Esophagus muscularis mucosa (tissue), 4 donors: ENCODE data around the gene PCA3. TPM values are rescaled to one million over a fixed set of nuclear protein-coding genes. Genes with fewer than 3 reads are reported as not detected.

Source experiments
- DNase-seq: peaks from one replicate; pipeline ENCODE4 v3.0.0-alpha.2; 2017; ENCODE audit errors: extremely low spot score
- H3K27ac ChIP-seq, 4 donors: fragments of 200-600 bp; sonication (generic); replicated peaks in 1 of 4; 1 replicate in 3 of 4; 2 replicates in 1 of 4; pipeline ENCODE4 v1.5.1; 2016 to 2019; ENCODE audit warnings: mild to moderate bottlenecking in 1 of 4
- H3K27me3 ChIP-seq, 4 donors: fragments of 200-600 bp; sonication (generic); one replicate each; pipeline versions ENCODE4 v1.5.1 to v1.6.0; 2016 to 2019
- H3K36me3 ChIP-seq, 4 donors: fragments of 200-600 bp; sonication (generic); one replicate each; pipeline ENCODE4 v1.5.1; 2016 to 2019
- H3K4me1 ChIP-seq, 4 donors: fragments of 200-600 bp; sonication (generic); one replicate each; pipeline ENCODE4 v1.5.1; 2016 to 2019
- H3K4me3 ChIP-seq, 4 donors: fragments of 200-600 bp; sonication (generic); 1 replicate in 2 of 4; 2 replicates in 2 of 4; pipeline ENCODE4 v1.5.1; 2016 to 2019; ENCODE audit warnings: mild to moderate bottlenecking in 4 of 4, moderate library complexity in 1 of 4
- H3K9me3 ChIP-seq, 4 donors: fragments of 200-600 bp; sonication (generic); 1 replicate in 3 of 4; 2 replicates in 1 of 4; pipeline ENCODE4 v1.5.1; 2016 to 2019
- EP300 ChIP-seq: sonication (generic); formaldehyde crosslinking; IDR thresholded peaks from one replicate; pipeline ENCODE4 v1.6.1; 2017; ENCODE audit warnings: antibody characterized with exemption
- POLR2A ChIP-seq: fragments of 450-650 bp; IDR thresholded peaks from one replicate; pipeline ENCODE4 v1.6.1; 2017; ENCODE audit warnings: antibody characterized with exemption, moderate library complexity, mild to moderate bottlenecking, low read depth
- POLR2AphosphoS5 ChIP-seq, 2 donors: sonication (generic); formaldehyde crosslinking; IDR thresholded peaks; one replicate each; pipeline ENCODE4 v1.6.1; 2017; ENCODE audit warnings: antibody characterized with exemption in 2 of 2
- WGBS: methylation state at CpG from one replicate; pipeline ENCODE4 v1.1.5; 2018; 5-methylcytosine and 5-hydroxymethylcytosine counted together
- intact Hi-C: fragments of 100-400 bp; cut with DNase I; formaldehyde crosslinking; loops from one replicate; pipeline ENCODE4 v1.15.1; 2023
- total RNA-seq, 4 donors: library from RNA; depleted of rRNA; stranded (reverse); fragments of >200 nt; gene quantifications; one replicate each; pipeline versions ENCODE4 v1.1.0 to v1.2.1, GENCODE V29; 2016
- TF ChIP-seq, protein P1 (sequence below), 3 experiments: fragments of 200-600 bp in 2 of 3; fragments of 450-650 bp in 1 of 3; sonication (generic) in 2 of 3; IDR thresholded peaks; one replicate each; pipeline ENCODE4 v1.5.1; 2017 to 2019; ENCODE audit warnings: antibody characterized with exemption in 3 of 3, mild to moderate bottlenecking in 2 of 3, moderate library complexity in 1 of 3

Gene PCA3
- total RNA-seq, 4 donors from 2014 or later = under 0.01 to 1.0 (median 0.65) TPM; not detected in 1

DNA sequence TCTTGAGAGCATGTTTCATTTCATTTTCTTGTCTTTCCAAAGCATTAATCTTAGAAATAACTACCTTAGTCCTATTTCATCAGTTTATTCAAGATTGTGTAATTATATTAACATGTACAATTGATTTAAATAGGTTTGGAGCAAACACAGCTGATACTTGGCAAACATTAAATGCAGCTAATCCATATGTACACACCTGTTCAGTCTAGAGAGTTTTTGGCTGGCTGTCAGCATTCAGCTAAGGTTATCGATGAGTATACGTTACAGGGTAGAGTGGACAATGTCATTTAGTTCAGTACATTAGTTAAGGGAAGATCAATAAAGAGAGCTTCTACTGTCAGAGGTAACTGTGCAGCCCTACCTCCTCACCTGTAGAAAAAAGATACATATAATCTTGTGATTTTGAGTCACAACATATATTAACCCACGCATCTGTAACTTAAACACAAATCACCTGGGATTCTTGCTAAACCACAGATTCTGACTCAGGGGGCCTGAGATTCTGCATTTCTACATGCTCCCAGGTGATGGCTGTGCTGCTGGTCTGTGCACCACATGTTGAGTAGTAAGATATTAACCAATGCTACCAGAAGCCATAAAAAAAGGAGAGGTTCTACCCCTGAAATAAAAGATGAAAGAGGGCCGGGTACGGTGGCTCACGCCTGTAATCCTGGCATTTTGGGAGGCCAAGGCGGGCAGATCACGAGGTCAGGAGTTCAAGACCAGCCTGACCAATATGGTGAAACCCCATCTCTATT lies 34.1 kb upstream of the PCA3 start:
- Histone ChIP-seq H3K27ac (no peak overlapping the region), H3K36me3 (peaks cover 0 to 8% (median 0%) of the 10 kb centered on the region in 4 donors), H3K4me1 (peaks cover 0 to 26% (median 21%) of the 10 kb centered on the region in 4 donors), H3K4me3 (no peak overlapping the region), H3K27me3 (no peaks in the 10 kb centered on the region), H3K9me3 (no peaks in the 10 kb centered on the region)
- WGBS = 90% methylated on average over 8 of the region's 8 CpGs
- TF ChIP-seq EP300 (no peak), POLR2AphosphoS5 (IDR thresholded peaks at IDR 0.05) (no peak), POLR2A (no peak)
- TF ChIP-seq, protein P1, sequence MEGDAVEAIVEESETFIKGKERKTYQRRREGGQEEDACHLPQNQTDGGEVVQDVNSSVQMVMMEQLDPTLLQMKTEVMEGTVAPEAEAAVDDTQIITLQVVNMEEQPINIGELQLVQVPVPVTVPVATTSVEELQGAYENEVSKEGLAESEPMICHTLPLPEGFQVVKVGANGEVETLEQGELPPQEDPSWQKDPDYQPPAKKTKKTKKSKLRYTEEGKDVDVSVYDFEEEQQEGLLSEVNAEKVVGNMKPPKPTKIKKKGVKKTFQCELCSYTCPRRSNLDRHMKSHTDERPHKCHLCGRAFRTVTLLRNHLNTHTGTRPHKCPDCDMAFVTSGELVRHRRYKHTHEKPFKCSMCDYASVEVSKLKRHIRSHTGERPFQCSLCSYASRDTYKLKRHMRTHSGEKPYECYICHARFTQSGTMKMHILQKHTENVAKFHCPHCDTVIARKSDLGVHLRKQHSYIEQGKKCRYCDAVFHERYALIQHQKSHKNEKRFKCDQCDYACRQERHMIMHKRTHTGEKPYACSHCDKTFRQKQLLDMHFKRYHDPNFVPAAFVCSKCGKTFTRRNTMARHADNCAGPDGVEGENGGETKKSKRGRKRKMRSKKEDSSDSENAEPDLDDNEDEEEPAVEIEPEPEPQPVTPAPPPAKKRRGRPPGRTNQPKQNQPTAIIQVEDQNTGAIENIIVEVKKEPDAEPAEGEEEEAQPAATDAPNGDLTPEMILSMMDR (IDR thresholded peaks at IDR 0.05) = no peak
- peak; percentile 17 for DNase-seq
- intact Hi-C loops = no loop called here

DNA sequence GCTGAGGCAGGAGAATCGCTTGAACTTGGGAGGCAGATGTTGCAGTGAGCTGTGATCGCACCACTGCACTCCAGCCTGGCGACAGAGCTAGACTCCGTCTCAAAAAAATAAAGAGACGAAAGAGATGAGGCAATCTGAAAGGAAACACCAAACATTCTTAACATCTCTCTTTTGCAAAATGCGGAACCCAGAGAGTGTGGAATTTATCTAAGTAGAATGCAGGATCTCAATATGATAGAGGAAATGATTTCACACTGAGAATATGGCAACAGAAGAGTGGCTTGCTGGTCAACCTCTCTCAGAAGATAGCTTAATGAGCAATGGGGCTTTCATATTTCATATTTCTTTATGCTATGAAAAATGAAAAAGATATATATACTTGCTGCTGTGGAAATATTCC lies 33.4 kb upstream of the PCA3 start:
- intact Hi-C loops = no loop called here
- WGBS = 94% methylated on average over 6 of the region's 6 CpGs
- H3K27me3 ChIP-seq = no peaks in the 10 kb centered on the region

DNA sequence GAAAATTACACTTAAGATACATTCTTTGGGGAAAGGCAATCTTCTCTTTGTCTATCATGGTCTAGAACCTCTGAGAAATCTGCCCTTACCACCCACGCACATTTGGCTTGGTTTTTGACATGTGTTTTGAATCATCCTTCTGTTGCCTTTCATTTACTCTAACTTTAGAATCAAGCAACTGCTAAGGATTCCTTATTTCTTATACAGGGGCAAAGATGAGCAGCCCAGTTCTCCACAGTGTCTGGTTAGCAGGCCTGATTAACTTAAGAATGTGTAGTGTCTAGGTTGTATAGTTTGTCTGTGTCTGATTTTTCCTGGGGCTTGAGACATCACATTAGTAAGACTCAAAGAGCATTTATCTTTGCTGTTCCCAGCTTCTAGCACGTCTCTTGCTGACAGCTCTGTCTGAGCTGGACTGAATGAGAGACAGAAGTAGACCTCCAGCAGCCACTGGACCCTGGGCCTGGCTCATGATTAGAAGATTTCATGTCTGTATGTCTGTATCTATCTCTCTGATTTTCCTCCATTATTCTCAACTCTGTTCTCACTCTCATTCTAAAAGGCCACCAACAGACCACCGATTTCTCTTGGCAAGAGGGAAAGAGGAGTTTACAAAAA lies 31.8 kb upstream of the PCA3 start:
- Histone ChIP-seq H3K4me1 (peaks cover 0 to 17% (median 10%) of the 10 kb centered on the region in 4 donors), H3K9me3 (no peaks in the 10 kb centered on the region), H3K27me3 (no peaks in the 10 kb centered on the region), H3K27ac (no peak overlapping the region), H3K4me3 (no peak overlapping the region), H3K36me3 (peaks cover 0 to 8% (median 0%) of the 10 kb centered on the region in 4 donors)
- no peak for TF ChIP-seq EP300
- no peak for TF ChIP-seq POLR2A
- TF ChIP-seq, protein P1 (IDR thresholded peaks at IDR 0.05) = no peak
- TF ChIP-seq POLR2AphosphoS5 (IDR thresholded peaks at IDR 0.05) = no peak
- DNase-seq = peak; percentile 60
- 24% methylated on average over 3 of the region's 3 CpGs for WGBS
- intact Hi-C loops = no loop called here

More for the DNA sequence above, 33.4 kb upstream of the PCA3 start:
- no peaks in the 10 kb centered on the region for H3K9me3 ChIP-seq
- TF ChIP-seq POLR2A (no peak), EP300 (no peak), POLR2AphosphoS5 (IDR thresholded peaks at IDR 0.05) (no peak)
- TF ChIP-seq, protein P1 (IDR thresholded peaks at IDR 0.05) = no peak
- H3K36me3 ChIP-seq = peaks cover 0 to 8% (median 0%) of the 10 kb centered on the region in 4 donors
- no peak for DNase-seq
- peaks cover 0 to 26% (median 21%) of the 10 kb centered on the region in 4 donors for H3K4me1 ChIP-seq
- no peak overlapping the region for H3K4me3 ChIP-seq
- H3K27ac ChIP-seq = no peak overlapping the region

DNA sequence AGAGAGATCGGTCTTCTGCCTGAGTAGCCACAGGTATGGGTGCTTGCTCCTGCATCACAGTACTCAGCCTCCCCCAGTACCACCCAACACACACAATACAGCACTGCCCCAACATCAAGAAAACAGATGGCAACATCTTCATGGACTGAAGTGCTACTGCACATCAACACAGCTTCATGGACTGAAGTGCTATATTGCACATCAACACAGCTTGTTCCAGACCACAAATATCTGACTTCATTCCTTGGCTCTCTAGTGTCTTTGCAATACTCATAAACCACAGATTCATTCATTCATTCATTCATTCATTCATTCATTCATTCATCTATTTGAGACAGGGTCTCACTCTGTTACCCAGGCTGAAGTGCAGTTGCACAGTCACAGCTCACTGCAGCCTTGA lies 31.1 kb upstream of the PCA3 start:
- H3K27ac ChIP-seq = no peak overlapping the region
- 88% methylated on average over 1 of the region's 1 CpG for WGBS

More for the DNA sequence above, 31.1 kb upstream of the PCA3 start:
- H3K4me3 ChIP-seq = no peak overlapping the region
- peaks cover 0 to 11% (median 5%) of the 10 kb centered on the region in 4 donors for H3K4me1 ChIP-seq
- TF ChIP-seq POLR2AphosphoS5 (IDR thresholded peaks at IDR 0.05) = no peak
- TF ChIP-seq, protein P1 (IDR thresholded peaks at IDR 0.05) = no peak
- no peak for TF ChIP-seq POLR2A
- no peak for TF ChIP-seq EP300
- intact Hi-C loops = no loop called here
- peak; percentile 29 for DNase-seq
- peaks cover 0 to 8% (median 0%) of the 10 kb centered on the region in 4 donors for H3K36me3 ChIP-seq
- H3K27me3 ChIP-seq = no peaks in the 10 kb centered on the region
- H3K9me3 ChIP-seq = no peaks in the 10 kb centered on the region
